ENCODE results near the gene WNT3.

GRCh38 chr17:46842835-46843234, 24.3 kb upstream of the WNT3 start:
- TF ChIP-seq CTCF (conservative IDR thresholded peaks at IDR 0.05; ENCODE audit: low read depth in 2 of 2) (peak; percentile 58 to 87), CREB1 (CRISPR knock-in tag; IDR thresholded peaks at IDR 0.05; ENCODE audit: low read depth) (no peak), REST (IDR thresholded peaks at IDR 0.05; ENCODE audit: unreplicated experiment) (no peak), EZH2phosphoT487 (IDR thresholded peaks at IDR 0.05; ENCODE audit: unreplicated experiment) (no peak)
